ENCODE data around the gene ZMIZ1. TPM values are rescaled to one million over a fixed set of nuclear protein-coding genes. Genes with fewer than 3 reads are reported as not detected.
A peak's percentile ranks its signal among the peaks of the same experiment; 100 is the strongest.

The ZMIZ1 gene
- total RNA-seq, 4 donors from 2014 or later, result 58.1 to 87.4 (median 74.2) TPM

DNA sequence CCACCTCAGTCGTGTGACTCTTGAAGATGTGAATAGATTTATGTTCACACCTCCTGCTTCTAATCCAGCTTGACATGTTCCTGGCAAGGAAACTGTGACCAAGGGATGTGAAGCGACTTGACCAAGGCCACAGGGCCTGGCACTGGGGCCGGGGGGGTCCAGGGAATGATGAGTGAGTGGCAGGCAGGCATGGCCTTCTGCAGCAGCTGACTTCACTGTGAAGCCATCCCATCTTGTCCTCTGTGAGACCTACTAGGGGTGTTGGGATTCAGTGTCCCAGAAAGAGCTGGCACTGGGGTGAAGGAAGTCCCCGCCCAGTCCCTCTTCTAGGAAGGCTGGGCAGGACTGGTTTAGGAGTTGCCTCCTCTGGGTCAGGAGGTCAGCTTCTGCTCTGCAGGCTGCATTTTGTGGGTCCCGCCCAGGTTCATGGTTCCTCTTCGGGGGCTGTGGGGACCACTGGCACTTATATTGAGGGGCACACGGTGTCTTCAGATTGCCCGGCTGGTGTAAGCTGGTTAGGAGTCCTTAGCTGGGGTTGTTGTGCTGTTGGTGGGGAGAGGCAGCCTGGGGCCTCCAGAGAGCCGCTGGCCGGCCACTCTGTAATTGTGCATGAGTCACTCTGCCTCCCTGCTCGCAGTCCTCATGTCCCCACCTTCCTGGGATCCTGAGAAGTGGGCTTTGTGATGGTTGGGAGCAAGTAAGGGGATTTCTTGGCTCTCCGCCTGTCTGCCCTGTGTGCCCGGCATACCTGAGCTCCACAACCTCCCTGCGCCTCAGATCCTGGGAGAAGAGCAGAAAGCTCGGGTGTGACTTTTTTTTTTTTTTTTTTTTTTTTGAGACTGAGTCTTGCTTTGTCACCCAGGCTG lies 11.0 kb downstream of the ZMIZ1 start:
- intact Hi-C loops (cut with DNase I; ENCODE audit: low total_unique reads), result loop anchor here (10.0 kb wide), 1 partner anchor 115 kb away; no protein-coding TSS in a partner anchor
- WGBS, 2 donors, result 44% methylated on average over 13 to 15 of the region's 15 CpGs
- peak in 1 of 2 donors; percentile 59 for DNase-seq (ENCODE audit: low spot score in 2 of 2)
- H3K4me3 ChIP-seq (ENCODE audit: low read depth, poor library complexity, severe bottlenecking), result no peak overlapping the region
- no peak for TF ChIP-seq POLR2A (IDR thresholded peaks at IDR 0.05)
- TF ChIP-seq, protein P1, sequence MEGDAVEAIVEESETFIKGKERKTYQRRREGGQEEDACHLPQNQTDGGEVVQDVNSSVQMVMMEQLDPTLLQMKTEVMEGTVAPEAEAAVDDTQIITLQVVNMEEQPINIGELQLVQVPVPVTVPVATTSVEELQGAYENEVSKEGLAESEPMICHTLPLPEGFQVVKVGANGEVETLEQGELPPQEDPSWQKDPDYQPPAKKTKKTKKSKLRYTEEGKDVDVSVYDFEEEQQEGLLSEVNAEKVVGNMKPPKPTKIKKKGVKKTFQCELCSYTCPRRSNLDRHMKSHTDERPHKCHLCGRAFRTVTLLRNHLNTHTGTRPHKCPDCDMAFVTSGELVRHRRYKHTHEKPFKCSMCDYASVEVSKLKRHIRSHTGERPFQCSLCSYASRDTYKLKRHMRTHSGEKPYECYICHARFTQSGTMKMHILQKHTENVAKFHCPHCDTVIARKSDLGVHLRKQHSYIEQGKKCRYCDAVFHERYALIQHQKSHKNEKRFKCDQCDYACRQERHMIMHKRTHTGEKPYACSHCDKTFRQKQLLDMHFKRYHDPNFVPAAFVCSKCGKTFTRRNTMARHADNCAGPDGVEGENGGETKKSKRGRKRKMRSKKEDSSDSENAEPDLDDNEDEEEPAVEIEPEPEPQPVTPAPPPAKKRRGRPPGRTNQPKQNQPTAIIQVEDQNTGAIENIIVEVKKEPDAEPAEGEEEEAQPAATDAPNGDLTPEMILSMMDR (IDR thresholded peaks at IDR 0.05), result no peak

DNA sequence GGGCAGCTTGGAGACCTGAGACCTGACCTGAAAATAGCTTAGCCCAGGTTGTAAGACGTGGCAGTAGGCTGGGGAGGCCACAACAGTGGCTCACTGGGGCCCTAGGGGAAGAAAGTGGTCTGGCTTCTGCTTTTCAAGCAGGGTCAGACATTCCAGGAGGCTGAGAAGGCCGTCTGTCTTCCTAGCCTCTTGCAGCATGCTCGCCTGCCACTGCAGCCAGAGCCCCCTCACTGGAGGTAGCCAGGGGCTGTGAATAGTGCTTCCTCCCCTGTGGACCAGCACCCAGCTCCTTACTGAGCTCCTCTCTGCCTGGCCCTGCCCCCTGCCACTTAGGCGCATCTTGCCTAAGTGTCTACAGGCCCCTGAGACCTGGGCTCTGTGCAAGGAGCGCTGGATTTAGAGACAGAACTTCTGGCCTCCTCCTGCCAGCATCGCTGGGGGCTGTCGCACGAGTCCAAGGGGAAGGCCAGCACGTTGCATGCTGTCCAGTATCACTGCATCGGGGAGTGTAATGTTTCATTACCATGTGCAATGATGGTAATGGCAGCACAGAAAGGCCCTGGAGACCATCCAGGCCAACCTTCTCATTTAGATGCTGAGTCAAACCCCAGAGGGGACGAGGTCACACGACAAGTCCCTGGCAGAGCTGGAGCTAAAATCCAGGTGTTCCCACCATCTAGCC lies 12.7 kb downstream of the ZMIZ1 start:
- no peak for DNase-seq (ENCODE audit: low spot score in 2 of 2)
- 33 to 50% methylated on average over 8 to 11 of the region's 12 CpGs for WGBS, 2 donors
- TF ChIP-seq POLR2A (IDR thresholded peaks at IDR 0.05), result no peak
- TF ChIP-seq, protein P1 (IDR thresholded peaks at IDR 0.05), result no peak
- intact Hi-C loops (cut with DNase I; ENCODE audit: low total_unique reads), result no loop called here
- H3K4me3 ChIP-seq (ENCODE audit: low read depth, poor library complexity, severe bottlenecking), result no peak overlapping the region

DNA sequence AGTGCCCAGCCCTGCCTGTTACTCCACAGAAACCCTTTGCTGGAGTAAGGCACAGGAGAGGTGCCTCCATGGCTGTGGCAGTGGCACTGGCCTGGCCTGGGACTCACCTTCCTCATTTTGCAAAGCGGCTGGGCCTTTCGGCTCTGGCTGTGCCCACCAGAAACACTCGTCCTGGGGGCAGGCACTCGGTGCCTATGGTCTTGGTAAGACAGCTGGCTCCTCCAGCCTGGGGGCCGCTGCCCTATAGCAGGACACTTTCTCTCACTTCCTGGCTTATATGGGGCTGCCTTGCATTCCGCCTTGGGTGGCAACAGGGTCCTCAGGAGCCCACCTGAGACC lies 13.2 kb downstream of the ZMIZ1 start:
- 90 to 93% methylated on average over 6 of the region's 6 CpGs for WGBS, 2 donors
- intact Hi-C loops (cut with DNase I; ENCODE audit: low total_unique reads), result no loop called here
- DNase-seq (ENCODE audit: low spot score in 2 of 2), result no peak

DNA sequence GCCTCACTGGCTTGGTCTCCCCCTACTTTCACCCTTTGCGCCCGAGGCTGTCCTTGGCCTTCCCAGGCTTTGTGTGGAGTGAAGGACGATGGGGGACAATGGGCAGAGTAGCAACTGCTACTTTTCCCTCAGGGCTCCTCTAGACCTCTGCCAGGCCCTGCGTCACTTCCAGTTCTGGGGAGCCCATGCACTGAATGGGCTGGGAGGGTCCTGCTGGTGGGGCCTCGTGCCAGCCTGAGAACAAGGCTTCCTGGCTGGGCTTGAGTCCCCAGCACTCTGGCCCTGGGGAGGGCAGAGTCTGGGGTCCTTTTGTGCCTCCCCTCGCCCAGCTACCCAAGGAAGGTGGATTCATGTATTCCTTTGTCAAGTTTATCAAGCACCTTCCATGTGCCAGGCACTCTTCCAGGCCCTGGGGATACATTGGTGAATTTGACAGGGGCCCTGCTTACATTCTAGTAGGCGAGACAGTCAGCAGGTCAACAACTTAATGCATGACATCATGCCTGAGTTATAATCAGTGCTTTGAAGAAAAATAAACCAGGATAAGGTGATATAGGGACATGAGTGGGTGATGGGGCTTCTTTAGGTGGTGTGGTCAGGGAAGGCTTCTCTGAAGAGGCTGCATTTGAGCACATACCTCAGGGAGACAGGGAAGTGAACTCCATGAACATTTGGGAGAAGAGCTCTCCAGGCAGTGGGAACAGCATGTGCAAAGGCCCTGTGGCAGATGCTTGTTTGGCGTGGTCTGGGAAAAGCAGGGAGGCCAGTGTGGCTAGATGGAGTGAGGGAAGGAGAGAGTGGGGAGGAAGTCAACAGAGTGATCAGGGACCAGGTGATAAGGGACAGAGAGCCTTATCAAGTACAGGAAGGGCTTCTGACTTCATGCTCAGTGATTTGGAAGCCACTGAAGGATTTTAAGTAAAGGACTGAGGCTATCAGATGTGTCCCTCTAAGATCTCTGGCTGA lies 14.1 kb downstream of the ZMIZ1 start:
- TF ChIP-seq, protein P1 (IDR thresholded peaks at IDR 0.05), result no peak
- TF ChIP-seq POLR2A (IDR thresholded peaks at IDR 0.05), result no peak
- no peak overlapping the region for H3K4me3 ChIP-seq (ENCODE audit: low read depth, poor library complexity, severe bottlenecking)
- intact Hi-C loops (cut with DNase I; ENCODE audit: low total_unique reads), result no loop called here
- no peak for DNase-seq (ENCODE audit: low spot score in 2 of 2)
- 66 to 77% methylated on average over 8 of the region's 8 CpGs for WGBS, 2 donors

More for the DNA sequence above, 13.2 kb downstream of the ZMIZ1 start:
- TF ChIP-seq, protein P1 (IDR thresholded peaks at IDR 0.05), result no peak
- TF ChIP-seq POLR2A (IDR thresholded peaks at IDR 0.05), result no peak
- H3K4me3 ChIP-seq (ENCODE audit: low read depth, poor library complexity, severe bottlenecking), result no peak overlapping the region

Data from lower leg skin (tissue), 4 donors.